Right lobe of liver (tissue), 4 donors: ENCODE results near the gene CNTRL.

Experiments
- POLR2A ChIP-seq: fragments of 450-650 bp; IDR thresholded peaks from one replicate; pipeline ENCODE4 v1.6.1; 2017; ENCODE audit warnings: antibody characterized with exemption, mild to moderate bottlenecking
- TF ChIP-seq, protein P1 (sequence below), 4 donors: fragments of 200-600 bp in 3 of 4; fragments of 450-650 bp in 1 of 4; IDR thresholded peaks; one replicate each; pipeline versions ENCODE4 v1.5.1 to v1.8.0; 2016 to 2022; ENCODE audit warnings: antibody characterized with exemption in 4 of 4, mild to moderate bottlenecking in 2 of 4
- donor health status: DM: no; HTN: no; CAD: no.
- donor health status: DM: no; HTN: no; CAD: no.
- donor health status: DM: no; HTN: yes; CAD: no.

DNA sequence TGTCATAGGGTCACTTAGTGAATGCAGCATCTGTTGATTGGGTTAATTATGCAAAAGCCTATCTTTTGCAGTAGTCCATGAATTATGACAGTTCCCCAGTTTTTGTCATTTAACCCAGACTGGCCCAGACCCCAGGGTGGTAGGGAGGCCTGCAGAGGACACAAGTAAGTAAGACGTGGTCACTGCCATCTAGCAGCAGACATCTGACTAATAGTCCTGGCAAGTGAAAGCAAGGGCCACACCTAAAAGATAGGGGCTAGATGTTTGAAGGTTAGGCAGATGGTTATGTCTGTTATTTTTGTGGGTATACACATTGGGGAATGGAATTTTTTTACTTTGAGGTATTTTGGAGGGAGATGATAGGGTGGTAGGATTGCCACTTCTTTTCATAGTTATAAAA lies 78.9 kb downstream of the CNTRL start:
- TF ChIP-seq, protein P1, sequence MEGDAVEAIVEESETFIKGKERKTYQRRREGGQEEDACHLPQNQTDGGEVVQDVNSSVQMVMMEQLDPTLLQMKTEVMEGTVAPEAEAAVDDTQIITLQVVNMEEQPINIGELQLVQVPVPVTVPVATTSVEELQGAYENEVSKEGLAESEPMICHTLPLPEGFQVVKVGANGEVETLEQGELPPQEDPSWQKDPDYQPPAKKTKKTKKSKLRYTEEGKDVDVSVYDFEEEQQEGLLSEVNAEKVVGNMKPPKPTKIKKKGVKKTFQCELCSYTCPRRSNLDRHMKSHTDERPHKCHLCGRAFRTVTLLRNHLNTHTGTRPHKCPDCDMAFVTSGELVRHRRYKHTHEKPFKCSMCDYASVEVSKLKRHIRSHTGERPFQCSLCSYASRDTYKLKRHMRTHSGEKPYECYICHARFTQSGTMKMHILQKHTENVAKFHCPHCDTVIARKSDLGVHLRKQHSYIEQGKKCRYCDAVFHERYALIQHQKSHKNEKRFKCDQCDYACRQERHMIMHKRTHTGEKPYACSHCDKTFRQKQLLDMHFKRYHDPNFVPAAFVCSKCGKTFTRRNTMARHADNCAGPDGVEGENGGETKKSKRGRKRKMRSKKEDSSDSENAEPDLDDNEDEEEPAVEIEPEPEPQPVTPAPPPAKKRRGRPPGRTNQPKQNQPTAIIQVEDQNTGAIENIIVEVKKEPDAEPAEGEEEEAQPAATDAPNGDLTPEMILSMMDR (IDR thresholded peaks at IDR 0.05), result no peak
- TF ChIP-seq POLR2A, result no peak
